ENCODE measurements around the gene RAB6B. TPM values are rescaled to one million over a fixed set of nuclear protein-coding genes. Genes with fewer than 3 reads are reported as not detected.

The RAB6B gene
- total and polyA plus RNA-seq, 5 donors, result 23.6 to 48.1 (median 34.8) TPM

Other genes with a start within 250 kb of the RAB6B start
- gene TOPBP1, start 233.9 kb downstream of the RAB6B start, total RNA-seq, result 10 to 100 TPM; 10.5 to 12.7 (median 12.4) TPM
- 5.4 TPM for gene TOPBP1, start 233.9 kb downstream of the RAB6B start, polyA plus RNA-seq
- gene TF, start 149.5 kb downstream of the RAB6B start, total RNA-seq, result 10 to 100 TPM in 1 of 4 donors, 1 to 10 TPM in 3; 2.1 to 10.7 (median 3.0) TPM
- 18.3 TPM for gene TF, start 149.5 kb downstream of the RAB6B start, polyA plus RNA-seq
- gene SRPRB, start 90.1 kb downstream of the RAB6B start, total RNA-seq, result 10 to 100 TPM; 25.8 to 47.6 (median 33.6) TPM
- 16.2 TPM for gene SRPRB, start 90.1 kb downstream of the RAB6B start, polyA plus RNA-seq
- gene SLCO2A1, start 134.0 kb upstream of the RAB6B start, total RNA-seq, result 100 to 1,000 TPM in 1 of 4 donors, 10 to 100 TPM in 3; 34.5 to 100 (median 43.7) TPM
- gene SLCO2A1, start 134.0 kb upstream of the RAB6B start, polyA plus RNA-seq, result 17.1 TPM